MM.1S (cell line): ENCODE results near the gene OR8U1.

ENCODE experiments used
- DNase-seq: peaks from one replicate; pipeline ENCODE4 v3.0.0-alpha.2; 2015
- H2AFZ ChIP-seq: fragments of 300-600 bp; sonication (generic); 2 replicates; pipeline ENCODE4 v1.6.0; 2016; ENCODE audit warnings: antibody characterized with exemption, low read length
- H3F3A ChIP-seq: fragments of 300-600 bp; sonication (generic); 2 replicates; pipeline ENCODE4 v1.6.1; 2016; ENCODE audit warnings: mild to moderate bottlenecking, antibody characterized with exemption, low read length, moderate library complexity, mixed read lengths; ENCODE audit not compliant: insufficient read depth
- H3K27ac ChIP-seq: fragments of 300-600 bp; sonication (generic); 2 replicates; pipeline ENCODE4 v1.5.1; 2016; ENCODE audit warnings: mild to moderate bottlenecking, low read length
- H3K27me3 ChIP-seq: fragments of 300-600 bp; sonication (generic); replicated peaks from 2 replicates; pipeline ENCODE4 v1.6.0; 2016; ENCODE audit warnings: low read length; ENCODE audit not compliant: insufficient read depth
- H3K36me3 ChIP-seq: fragments of 300-600 bp; sonication (generic); replicated peaks from 2 replicates; pipeline ENCODE4 v1.6.1; 2016; ENCODE audit warnings: mild to moderate bottlenecking, low read length, mixed read lengths; ENCODE audit not compliant: insufficient read depth
- H3K4me1 ChIP-seq: fragments of 300-600 bp; sonication (generic); 2 replicates; pipeline ENCODE4 v1.6.1; 2016; ENCODE audit warnings: low read length, mixed read lengths
- H3K4me2 ChIP-seq: fragments of 300-600 bp; sonication (generic); 2 replicates; pipeline ENCODE4 v1.6.0; 2016; ENCODE audit warnings: low read depth, low read length
- H3K4me3 ChIP-seq: fragments of 300-600 bp; sonication (generic); 2 replicates; pipeline ENCODE4 v1.5.1; 2016; ENCODE audit warnings: low read length, mixed read lengths
- H3K79me2 ChIP-seq: fragments of 300-600 bp; sonication (generic); 2 replicates; pipeline ENCODE4 v1.6.1; 2016; ENCODE audit warnings: mixed run types, low read length, mixed read lengths
- H3K9ac ChIP-seq: fragments of 300-600 bp; sonication (generic); 2 replicates; pipeline ENCODE4 v1.6.1; 2016; ENCODE audit warnings: low read length, mixed read lengths
- H3K9me2 ChIP-seq: fragments of 300-600 bp; sonication (generic); replicated peaks from 2 replicates; pipeline ENCODE4 v1.6.1; 2016; ENCODE audit warnings: mild to moderate bottlenecking, low read length, mixed read lengths; ENCODE audit not compliant: insufficient read depth
- H3K9me3 ChIP-seq: fragments of 300-600 bp; sonication (generic); replicated peaks from 2 replicates; pipeline ENCODE4 v1.6.1; 2016; ENCODE audit warnings: mild to moderate bottlenecking, low read length, mixed read lengths; ENCODE audit not compliant: insufficient read depth
- H4K20me1 ChIP-seq: fragments of 300-600 bp; sonication (generic); 2 replicates; pipeline ENCODE4 v1.6.1; 2016; ENCODE audit warnings: mild to moderate bottlenecking, low read length, moderate library complexity, mixed read lengths; ENCODE audit not compliant: insufficient read depth
- CTCF ChIP-seq: fragments of 300-600 bp; sonication (generic); IDR thresholded peaks from 2 replicates; pipeline ENCODE4 v1.5.1; 2016; ENCODE audit warnings: antibody characterized with exemption, low read length, mixed read lengths
- EZH2 ChIP-seq: fragments of 300-600 bp; sonication (generic); optimal IDR thresholded peaks from 2 replicates; pipeline ENCODE3; 2017; ENCODE audit warnings: low read depth, mild to moderate bottlenecking, antibody characterized with exemption, low read length, mixed read lengths
- EZH2phosphoT487 ChIP-seq: fragments of 300-600 bp; sonication (generic); IDR thresholded peaks from 2 replicates; pipeline ENCODE4 v1.6.1; 2018; ENCODE audit warnings: antibody characterized with exemption, low read length

The OR8U1 gene

GRCh38 chr11:56404393-56404792, 29.0 kb downstream of the OR8U1 start:
- no peaks in the 10 kb centered on the region for H3K9me2 ChIP-seq
- no peak for TF ChIP-seq EZH2phosphoT487
- no peak for TF ChIP-seq EZH2
- no peak for TF ChIP-seq CTCF

GRCh38 chr11:56410801-56411200, 35.4 kb downstream of the OR8U1 start:
- Histone ChIP-seq H3K27me3 (no peaks in the 10 kb centered on the region), H3K9ac (no peak overlapping the region), H4K20me1 (no peaks in the 10 kb centered on the region), H2AFZ (no peak overlapping the region), H3K4me1 (no peaks in the 10 kb centered on the region), H3K9me2 (no peaks in the 10 kb centered on the region), H3K36me3 (no peaks in the 10 kb centered on the region), H3K4me2 (no peak overlapping the region), H3K27ac (no peak overlapping the region), H3F3A (no peaks in the 10 kb centered on the region), H3K79me2 (no peaks in the 10 kb centered on the region), H3K9me3 (no peaks in the 10 kb centered on the region), H3K4me3 (no peak overlapping the region)
- no peak for TF ChIP-seq EZH2phosphoT487
- no peak for TF ChIP-seq CTCF
- TF ChIP-seq EZH2: no peak
- DNase-seq: no peak

More at GRCh38 chr11:56404393-56404792, 29.0 kb downstream of the OR8U1 start:
- H3K79me2 ChIP-seq: no peaks in the 10 kb centered on the region
- no peak overlapping the region for H3K27ac ChIP-seq
- H2AFZ ChIP-seq: no peak overlapping the region
- DNase-seq: no peak
- no peaks in the 10 kb centered on the region for H3K27me3 ChIP-seq
- no peaks in the 10 kb centered on the region for H3K36me3 ChIP-seq
- no peak overlapping the region for H3K4me2 ChIP-seq
- no peak overlapping the region for H3K9ac ChIP-seq
- H3K4me3 ChIP-seq: no peak overlapping the region
- no peaks in the 10 kb centered on the region for H4K20me1 ChIP-seq
- H3F3A ChIP-seq: no peaks in the 10 kb centered on the region
- H3K4me1 ChIP-seq: no peaks in the 10 kb centered on the region
- H3K9me3 ChIP-seq: no peaks in the 10 kb centered on the region; the same call in 1 of the 2 replicates

- Histone ChIP-seq H3K9ac (no peak within 1 kb of the TSS), H4K20me1 (no peaks in the 10 kb centered on the region), H3K4me2 (no peak within 1 kb of the TSS), H3K4me1 (no peaks in the 10 kb centered on the region), H3K27me3 (no peaks in the 10 kb centered on the region), H3K9me2 (no peaks in the 10 kb centered on the region), H3F3A (no peaks in the 10 kb centered on the region), H3K36me3 (no peaks in the 10 kb centered on the region), H3K4me3 (no peak within 1 kb of the TSS), H3K27ac (no peak within 1 kb of the TSS), H3K79me2 (no peaks in the 10 kb centered on the region), H2AFZ (no peak within 1 kb of the TSS), H3K9me3 (no peaks in the 10 kb centered on the region)
- no peak for TF ChIP-seq EZH2
- no peak for TF ChIP-seq EZH2phosphoT487
- TF ChIP-seq CTCF: no peak
- no peak for DNase-seq
These were observed 37.0 kb downstream of the OR8U1 start, which contains the start of gene OR5AL1 for GRCh38 chr11:56412396-56412795. OR5AL1 (plus strand) TSS chr11:56412696.
